Neural progenitor cell (in vitro differentiated cells): ENCODE results near the gene GANAB. TPM values are rescaled to one million over a fixed set of nuclear protein-coding genes. Genes with fewer than 3 reads are reported as not detected.

Experiments
- DNase-seq: peaks from one replicate; pipeline ENCODE4 v3.0.0-alpha.2; 2016; ENCODE audit warnings: low spot score
- H2AFZ ChIP-seq: fragments of 200-600 bp; sonication (generic); replicated peaks from 2 replicates; pipeline ENCODE4 v1.6.1; 2016; ENCODE audit warnings: antibody characterized with exemption
- H3F3A ChIP-seq: fragments of 200-600 bp; sonication (generic); 2 replicates; pipeline ENCODE4 v1.6.1; 2016; ENCODE audit warnings: antibody characterized with exemption, low read depth
- H3K27ac ChIP-seq: fragments of 200-600 bp; sonication (generic); 2 replicates; pipeline ENCODE4 v1.5.1; 2016; ENCODE audit warnings: mild to moderate bottlenecking
- H3K27me3 ChIP-seq: fragments of 200-600 bp; sonication (generic); 2 replicates; pipeline ENCODE4 v1.6.1; 2016; ENCODE audit warnings: mild to moderate bottlenecking, moderate library complexity
- H3K36me3 ChIP-seq: fragments of 200-600 bp; sonication (generic); 2 replicates; pipeline ENCODE4 v1.5.1; 2016
- H3K4me1 ChIP-seq: fragments of 200-600 bp; sonication (generic); 2 replicates; pipeline ENCODE4 v1.6.1; 2016; ENCODE audit warnings: mixed run types
- H3K4me2 ChIP-seq: fragments of 200-600 bp; sonication (generic); 2 replicates; pipeline ENCODE4 v1.6.1; 2016
- H3K4me3 ChIP-seq: fragments of 200-600 bp; sonication (generic); 2 replicates; pipeline ENCODE4 v1.5.1; 2016
- H3K79me2 ChIP-seq: fragments of 200-600 bp; sonication (generic); 2 replicates; pipeline ENCODE4 v1.6.1; 2016; ENCODE audit warnings: low read depth
- H3K9ac ChIP-seq: fragments of 200-600 bp; sonication (generic); 2 replicates; pipeline ENCODE4 v1.6.1; 2016
- H3K9me3 ChIP-seq: fragments of 200-600 bp; sonication (generic); 2 replicates; pipeline ENCODE4 v1.5.1; 2016; ENCODE audit warnings: low read depth
- H4K20me1 ChIP-seq: fragments of 200-600 bp; sonication (generic); 2 replicates; pipeline ENCODE4 v1.6.1; 2016; ENCODE audit warnings: low read depth
- H3K27ac Mint-ChIP-seq: 3 replicates; pipeline ENCODE4 v1.8.0; 2021; ENCODE audit warnings: mixed read lengths
- H3K27me3 Mint-ChIP-seq: 2 replicates; pipeline ENCODE4 v1.8.0; 2022; ENCODE audit warnings: low read depth, mild to moderate bottlenecking, inconsistent platforms, moderate library complexity, mixed read lengths; ENCODE audit not compliant: insufficient read depth
- H3K36me3 Mint-ChIP-seq: 3 replicates; pipeline ENCODE4 v1.8.0; 2021; ENCODE audit warnings: mixed read lengths
- H3K4me1 Mint-ChIP-seq: 3 replicates; pipeline ENCODE4 v1.8.0; 2021; ENCODE audit warnings: mixed read lengths
- H3K4me3 Mint-ChIP-seq: 3 replicates; pipeline ENCODE4 v1.8.0; 2021; ENCODE audit warnings: mild to moderate bottlenecking, moderate library complexity, mixed read lengths
- H3K9me3 Mint-ChIP-seq: 3 replicates; pipeline ENCODE4 v1.8.0; 2020; ENCODE audit warnings: mixed read lengths
- EZH2 ChIP-seq: fragments of 200-600 bp; sonication (generic); IDR thresholded peaks from 2 replicates; pipeline ENCODE4 v1.6.1; 2017; ENCODE audit warnings: antibody characterized with exemption, mild to moderate bottlenecking, moderate library complexity
- EZH2phosphoT487 ChIP-seq: fragments of 200-600 bp; sonication (generic); IDR thresholded peaks from 2 replicates; pipeline ENCODE4 v1.6.1; 2017; ENCODE audit warnings: antibody characterized with exemption
- total RNA-seq: library from RNA; depleted of rRNA; stranded (reverse); fragments of >200 nt; gene quantifications from 2 replicates; pipeline ENCODE4 v1.2.3, GENCODE V29; 2015; ENCODE audit warnings: low replicate concordance
- TF ChIP-seq, protein P1 (sequence below): fragments of 200-600 bp; sonication (generic); IDR thresholded peaks from 2 replicates; pipeline ENCODE4 v1.5.1; 2017; ENCODE audit warnings: antibody characterized with exemption, mild to moderate bottlenecking

The GANAB gene
- total RNA-seq, 1 donor from 2014 or later: 202 TPM

DNA sequence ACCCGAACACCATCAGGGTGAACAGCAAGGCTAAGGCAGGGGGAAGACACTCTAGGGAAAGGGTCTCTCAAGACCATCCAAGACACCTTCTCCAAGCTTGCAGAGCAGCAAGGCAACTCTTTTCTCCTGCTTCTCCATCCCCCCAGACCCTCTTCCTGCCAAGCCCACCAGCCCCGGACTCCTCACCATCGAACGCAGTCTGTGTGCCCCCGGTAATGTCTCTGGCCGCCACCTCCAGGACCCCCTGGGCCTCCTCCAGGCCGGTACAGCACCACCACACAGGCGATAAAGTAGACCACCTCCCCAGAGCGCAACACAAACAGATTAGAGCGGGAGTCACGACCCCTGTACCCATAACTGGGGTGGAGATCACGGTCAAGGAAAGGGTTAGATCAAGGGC is 37.6 kb downstream of the GANAB start:
- peaks cover 7% of the 10 kb centered on the region for H3K36me3 Mint-ChIP-seq
- H4K20me1 ChIP-seq: no peaks in the 10 kb centered on the region
- TF ChIP-seq EZH2 (no peak), EZH2phosphoT487 (no peak)
- TF ChIP-seq, protein P1, sequence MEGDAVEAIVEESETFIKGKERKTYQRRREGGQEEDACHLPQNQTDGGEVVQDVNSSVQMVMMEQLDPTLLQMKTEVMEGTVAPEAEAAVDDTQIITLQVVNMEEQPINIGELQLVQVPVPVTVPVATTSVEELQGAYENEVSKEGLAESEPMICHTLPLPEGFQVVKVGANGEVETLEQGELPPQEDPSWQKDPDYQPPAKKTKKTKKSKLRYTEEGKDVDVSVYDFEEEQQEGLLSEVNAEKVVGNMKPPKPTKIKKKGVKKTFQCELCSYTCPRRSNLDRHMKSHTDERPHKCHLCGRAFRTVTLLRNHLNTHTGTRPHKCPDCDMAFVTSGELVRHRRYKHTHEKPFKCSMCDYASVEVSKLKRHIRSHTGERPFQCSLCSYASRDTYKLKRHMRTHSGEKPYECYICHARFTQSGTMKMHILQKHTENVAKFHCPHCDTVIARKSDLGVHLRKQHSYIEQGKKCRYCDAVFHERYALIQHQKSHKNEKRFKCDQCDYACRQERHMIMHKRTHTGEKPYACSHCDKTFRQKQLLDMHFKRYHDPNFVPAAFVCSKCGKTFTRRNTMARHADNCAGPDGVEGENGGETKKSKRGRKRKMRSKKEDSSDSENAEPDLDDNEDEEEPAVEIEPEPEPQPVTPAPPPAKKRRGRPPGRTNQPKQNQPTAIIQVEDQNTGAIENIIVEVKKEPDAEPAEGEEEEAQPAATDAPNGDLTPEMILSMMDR: no peak
- no peak overlapping the region for H3K4me2 ChIP-seq
- H3K27ac ChIP-seq: no peak overlapping the region
- no peaks in the 10 kb centered on the region for H3K79me2 ChIP-seq
- no peaks in the 10 kb centered on the region for H3K9me3 ChIP-seq
- peaks cover 32% of the 10 kb centered on the region for H3F3A ChIP-seq
- no peak overlapping the region for H3K27ac Mint-ChIP-seq
- DNase-seq: no peak
- H3K9me3 Mint-ChIP-seq: no peaks in the 10 kb centered on the region
- peaks cover 23% of the 10 kb centered on the region for H3K4me1 ChIP-seq
- H3K4me3 Mint-ChIP-seq: no peak overlapping the region
- no peak overlapping the region for H3K9ac ChIP-seq
- no peak overlapping the region for H3K4me3 ChIP-seq
- H3K27me3 ChIP-seq: peaks cover 18% of the 10 kb centered on the region
- no peak overlapping the region for H2AFZ ChIP-seq
- H3K4me1 Mint-ChIP-seq: peaks cover 44% of the 10 kb centered on the region
- H3K27me3 Mint-ChIP-seq: peaks cover 5% of the 10 kb centered on the region
- H3K36me3 ChIP-seq: no peaks in the 10 kb centered on the region

DNA sequence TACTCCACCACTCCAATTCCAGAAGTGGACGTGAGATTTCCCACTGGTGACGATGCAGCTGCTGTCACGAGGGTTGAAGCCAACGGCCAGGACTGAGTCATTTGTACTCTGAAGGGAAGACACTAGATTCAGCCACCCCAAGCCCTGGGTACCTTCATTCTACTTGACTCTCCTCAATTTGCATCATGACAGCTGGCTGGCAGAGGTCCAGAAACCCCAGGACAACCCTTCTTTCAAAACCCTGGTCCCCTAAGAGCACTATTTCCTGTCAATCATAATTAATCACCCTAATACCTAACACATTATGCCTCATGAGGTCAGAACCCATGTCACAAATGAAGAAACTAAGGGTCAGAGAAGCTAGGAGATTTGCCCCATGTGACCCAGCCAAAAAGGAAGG is 38.7 kb downstream of the GANAB start:
- Mint-ChIP-seq H3K36me3 (peaks cover 11% of the 10 kb centered on the region), H3K4me3 (no peak overlapping the region), H3K27ac (peak overlapping the region; percentile 9), H3K9me3 (no peaks in the 10 kb centered on the region), H3K27me3 (peaks cover 5% of the 10 kb centered on the region), H3K4me1 (peaks cover 51% of the 10 kb centered on the region)
- DNase-seq: no peak
- no peak for TF ChIP-seq EZH2phosphoT487
- TF ChIP-seq EZH2: no peak
- TF ChIP-seq, protein P1: no peak
- H3K27ac ChIP-seq: no peak overlapping the region
- H3K4me1 ChIP-seq: peaks cover 25% of the 10 kb centered on the region
- no peaks in the 10 kb centered on the region for H3K79me2 ChIP-seq
- H3K27me3 ChIP-seq: peaks cover 28% of the 10 kb centered on the region
- H4K20me1 ChIP-seq: no peaks in the 10 kb centered on the region
- no peak overlapping the region for H2AFZ ChIP-seq
- H3K9ac ChIP-seq: no peak overlapping the region
- H3K4me2 ChIP-seq: no peak overlapping the region
- H3F3A ChIP-seq: peaks cover 35% of the 10 kb centered on the region
- H3K9me3 ChIP-seq: no peaks in the 10 kb centered on the region
- H3K4me3 ChIP-seq: no peak overlapping the region
- no peaks in the 10 kb centered on the region for H3K36me3 ChIP-seq

DNA sequence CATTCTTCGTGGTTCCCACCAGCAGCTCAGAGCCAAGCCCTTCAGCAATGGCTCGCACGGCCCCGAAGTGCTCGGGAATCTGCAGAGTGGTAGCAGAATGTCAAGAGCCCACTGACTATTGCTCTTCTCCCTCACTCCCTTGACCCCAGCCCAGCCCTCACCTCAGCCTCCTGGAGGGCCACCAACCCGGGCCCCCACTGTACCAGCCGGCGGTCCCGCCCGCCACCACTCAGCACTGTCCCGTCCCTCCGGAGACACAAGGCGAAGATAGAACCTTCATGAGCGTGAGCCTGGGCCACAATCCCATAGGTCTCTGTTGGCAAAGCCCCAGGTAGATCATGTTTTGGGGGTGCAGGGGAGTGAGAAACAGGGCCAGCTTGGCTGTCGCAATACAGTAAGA is 40.5 kb downstream of the GANAB start:
- H3K79me2 ChIP-seq: peaks cover 6% of the 10 kb centered on the region
- H3K4me1 ChIP-seq: peaks cover 25% of the 10 kb centered on the region
- H3K4me2 ChIP-seq: no peak overlapping the region
- H2AFZ ChIP-seq: no peak overlapping the region
- H3K9me3 ChIP-seq: no peaks in the 10 kb centered on the region
- peaks cover 39% of the 10 kb centered on the region for H3F3A ChIP-seq
- no peak overlapping the region for H3K27ac ChIP-seq
- Mint-ChIP-seq H3K27ac (peak overlapping the region; percentile 33), H3K9me3 (no peaks in the 10 kb centered on the region), H3K27me3 (peaks cover 6% of the 10 kb centered on the region), H3K4me1 (peaks cover 45% of the 10 kb centered on the region), H3K4me3 (peak overlapping the region; percentile 43), H3K36me3 (peaks cover 11% of the 10 kb centered on the region)
- DNase-seq: no peak
- H3K36me3 ChIP-seq: no peaks in the 10 kb centered on the region
- H3K27me3 ChIP-seq: peaks cover 24% of the 10 kb centered on the region
- H3K9ac ChIP-seq: no peak overlapping the region
- no peaks in the 10 kb centered on the region for H4K20me1 ChIP-seq
- H3K4me3 ChIP-seq: no peak overlapping the region
- TF ChIP-seq EZH2phosphoT487 (no peak), EZH2 (no peak)
- TF ChIP-seq, protein P1: no peak
